IgD-negative memory B cell (primary cell): ENCODE measurements around the gene FBXO38. TPM values are rescaled to one million over a fixed set of nuclear protein-coding genes. Genes with fewer than 3 reads are reported as not detected.

ENCODE experiments used
- H3K27ac Mint-ChIP-seq, 3 donors: one replicate each; pipeline ENCODE4 v1.8.0; 2020 to 2022; ENCODE audit warnings: mild to moderate bottlenecking in 3 of 3, mixed read lengths in 3 of 3, moderate library complexity in 1 of 3
- H3K27me3 Mint-ChIP-seq: one replicate; pipeline ENCODE4 v1.8.0; 2021; ENCODE audit warnings: mixed read lengths
- H3K36me3 Mint-ChIP-seq: one replicate; pipeline ENCODE4 v1.8.0; 2020; ENCODE audit warnings: mild to moderate bottlenecking, mixed read lengths
- H3K4me1 Mint-ChIP-seq, 3 donors: one replicate each; pipeline ENCODE4 v1.8.0; 2020 to 2022; ENCODE audit warnings: mixed read lengths in 3 of 3, mild to moderate bottlenecking in 1 of 3
- H3K4me3 Mint-ChIP-seq, 4 donors: one replicate each; pipeline ENCODE4 v1.8.0; 2020 to 2022; ENCODE audit warnings: mild to moderate bottlenecking in 4 of 4, mixed read lengths in 4 of 4, moderate library complexity in 3 of 4
- H3K9me3 Mint-ChIP-seq, 3 donors: one replicate each; pipeline ENCODE4 v1.8.0; 2020 to 2021; ENCODE audit warnings: mixed read lengths in 3 of 3, mild to moderate bottlenecking in 1 of 3
- polyA plus RNA-seq: library from polyadenylated mRNA; unstranded; fragments of 300-500 nt; fragmentation: Illumina TruSeq; gene quantifications from one replicate; pipeline ENCODE4 v1.2.3, GENCODE V29; 2021

Gene FBXO38
- polyA plus RNA-seq, 1 donor from 2014 or later, result 20.1 TPM

DNA sequence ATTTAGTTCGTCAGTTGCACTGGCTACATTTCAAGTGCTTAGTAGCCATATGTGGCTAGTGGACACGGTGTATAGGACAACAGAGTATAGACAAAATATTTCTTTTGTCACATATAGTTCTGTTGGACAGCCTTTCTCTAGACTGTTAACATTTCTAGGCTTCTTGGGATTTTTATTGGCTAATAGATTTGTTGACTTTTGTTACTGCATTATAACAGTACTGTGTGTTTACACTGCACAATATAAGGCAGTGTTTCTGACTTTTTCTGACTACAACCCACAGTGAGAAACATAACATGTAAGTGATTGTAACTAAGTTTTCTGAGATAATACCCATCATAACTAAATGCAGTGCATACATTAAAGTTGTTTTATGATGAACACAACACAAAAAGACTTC is 11.3 kb downstream of the FBXO38 start:
- H3K27me3 Mint-ChIP-seq, result no peaks in the 10 kb centered on the region
- H3K27ac Mint-ChIP-seq, result no peak overlapping the region
- H3K9me3 Mint-ChIP-seq, result no peaks in the 10 kb centered on the region
- peaks cover 1% of the 10 kb centered on the region for H3K36me3 Mint-ChIP-seq
- H3K4me3 Mint-ChIP-seq, result no peak overlapping the region
- peaks cover 11 to 51% (median 15%) of the 10 kb centered on the region in 3 donors for H3K4me1 Mint-ChIP-seq

DNA sequence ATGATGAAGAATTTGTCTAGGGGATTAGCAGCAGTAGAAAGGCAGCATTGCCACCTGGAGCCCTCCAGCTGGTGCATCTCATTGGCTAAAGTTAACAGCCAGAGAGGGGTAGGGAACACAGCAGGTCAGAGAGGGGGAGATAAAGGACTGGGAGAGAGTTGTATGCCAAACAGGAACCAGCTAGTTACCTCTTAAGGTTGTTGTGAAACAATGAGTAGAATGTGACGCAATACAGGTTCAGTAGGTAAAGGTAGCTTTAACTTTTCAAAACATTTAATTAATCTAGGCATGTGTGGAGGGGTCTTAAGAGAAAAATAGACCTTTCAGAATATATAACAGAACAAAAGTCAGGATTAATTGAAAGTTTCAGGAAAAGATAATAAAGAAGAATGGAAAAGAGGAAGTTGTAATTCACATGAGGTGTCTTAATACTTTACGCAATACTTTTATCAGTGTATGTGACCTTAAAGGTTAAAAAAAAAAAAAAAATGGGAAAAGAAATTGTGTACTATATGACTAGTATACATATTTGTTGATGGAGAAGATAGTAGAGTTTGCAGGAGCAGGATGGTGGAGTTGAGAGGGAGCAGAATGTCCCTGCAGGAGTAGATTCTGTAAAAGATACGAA is 14.3 kb downstream of the FBXO38 start:
- H3K36me3 Mint-ChIP-seq, result peaks cover 4% of the 10 kb centered on the region
- H3K4me1 Mint-ChIP-seq, result peaks cover 13 to 49% (median 15%) of the 10 kb centered on the region in 3 donors
- no peaks in the 10 kb centered on the region for H3K27me3 Mint-ChIP-seq
- H3K9me3 Mint-ChIP-seq, result no peaks in the 10 kb centered on the region
- H3K4me3 Mint-ChIP-seq, result no peak overlapping the region
- H3K27ac Mint-ChIP-seq, result peak overlapping the region in 1 of 3 donors; percentile 72

DNA sequence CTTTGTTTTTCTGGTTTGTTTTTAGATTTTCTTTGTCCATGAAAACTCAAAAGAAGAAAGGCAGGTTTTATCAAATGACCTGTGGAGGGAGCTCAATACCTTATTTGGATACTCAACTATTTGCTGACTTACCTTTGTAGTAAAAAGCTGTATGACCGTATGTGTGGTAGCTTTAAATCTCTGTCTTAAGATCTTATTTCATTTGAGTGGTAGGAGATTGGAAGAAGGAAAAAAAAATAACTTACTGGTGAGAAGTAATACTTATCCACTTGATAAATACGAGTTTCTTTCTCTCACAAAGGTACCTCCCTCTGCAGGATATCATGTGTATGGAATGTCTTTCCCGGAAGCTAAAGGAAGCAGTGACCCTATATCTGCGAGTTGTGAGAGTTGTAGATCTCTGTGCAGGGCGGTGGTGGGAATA is 15.0 kb downstream of the FBXO38 start:
- Mint-ChIP-seq H3K4me1 (peaks cover 16 to 51% (median 18%) of the 10 kb centered on the region in 3 donors), H3K36me3 (peaks cover 4% of the 10 kb centered on the region), H3K27me3 (no peaks in the 10 kb centered on the region), H3K9me3 (no peaks in the 10 kb centered on the region), H3K27ac (no peak overlapping the region), H3K4me3 (no peak overlapping the region)

DNA sequence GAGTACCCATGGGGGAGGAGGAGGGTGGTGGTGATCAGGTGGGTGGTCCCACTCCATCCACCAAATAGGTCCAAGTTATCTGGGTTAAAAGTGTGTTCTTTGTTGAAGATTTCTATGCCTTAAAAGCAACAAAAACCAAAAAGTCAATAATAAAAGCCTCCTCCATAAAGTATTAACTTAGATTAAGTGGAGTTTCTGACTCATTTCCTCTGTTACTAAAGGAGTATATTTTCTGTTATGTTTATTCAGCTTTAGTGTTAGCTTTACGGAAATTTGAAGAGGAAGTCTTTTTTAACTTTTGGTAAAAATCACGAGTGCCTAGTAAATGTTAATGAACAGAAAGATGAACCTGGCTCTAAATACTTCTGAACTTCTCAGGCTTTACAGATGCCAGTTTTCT is 17.8 kb downstream of the FBXO38 start:
- H3K27me3 Mint-ChIP-seq, result no peaks in the 10 kb centered on the region
- H3K27ac Mint-ChIP-seq, result no peak overlapping the region
- peaks cover 15 to 52% (median 21%) of the 10 kb centered on the region in 3 donors for H3K4me1 Mint-ChIP-seq
- peaks cover 7% of the 10 kb centered on the region for H3K36me3 Mint-ChIP-seq
- no peak overlapping the region for H3K4me3 Mint-ChIP-seq
- no peaks in the 10 kb centered on the region for H3K9me3 Mint-ChIP-seq

DNA sequence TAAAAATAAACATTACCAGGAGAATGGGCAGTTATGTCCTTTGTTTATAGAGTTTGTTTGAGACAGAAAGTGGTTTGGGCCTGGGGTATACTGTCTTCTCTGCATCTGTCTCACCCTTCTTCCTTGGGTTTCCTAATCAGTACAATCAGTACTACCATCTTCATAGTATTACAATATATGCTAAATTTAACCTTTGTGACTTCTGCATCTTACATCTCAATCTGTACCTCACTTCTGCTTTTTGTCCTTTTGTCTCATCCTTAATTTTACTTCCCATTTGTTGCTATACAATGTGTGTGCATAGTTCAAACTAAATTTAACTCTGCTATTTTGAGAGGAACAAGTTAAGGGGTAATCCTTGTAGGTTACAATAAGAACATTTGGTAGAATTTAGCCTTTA is 19.6 kb downstream of the FBXO38 start:
- no peak overlapping the region for H3K4me3 Mint-ChIP-seq
- H3K27me3 Mint-ChIP-seq, result no peaks in the 10 kb centered on the region
- H3K4me1 Mint-ChIP-seq, result peaks cover 15 to 44% (median 19%) of the 10 kb centered on the region in 3 donors
- H3K9me3 Mint-ChIP-seq, result no peaks in the 10 kb centered on the region
- peaks cover 9% of the 10 kb centered on the region for H3K36me3 Mint-ChIP-seq
- peak overlapping the region in 1 of 3 donors; percentile 75 for H3K27ac Mint-ChIP-seq

DNA sequence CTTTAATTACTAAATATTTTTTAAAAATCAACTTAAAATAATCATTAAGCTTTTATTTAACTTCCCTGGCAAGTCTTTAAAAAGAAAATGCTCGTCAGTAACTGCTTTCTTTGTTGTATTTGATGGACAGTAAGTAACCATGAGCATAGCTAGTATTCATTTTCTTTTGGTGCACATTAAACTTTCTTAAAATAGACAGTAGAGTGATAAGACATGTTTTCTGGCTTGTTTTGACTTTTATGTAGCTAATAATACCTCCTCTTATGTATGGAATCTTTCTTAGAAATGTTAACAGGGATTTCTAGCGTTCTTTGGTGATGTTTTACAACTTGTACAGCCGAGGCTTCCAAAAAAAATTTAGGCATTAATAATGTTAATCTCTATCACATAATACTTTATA is 22.6 kb downstream of the FBXO38 start:
- H3K27ac Mint-ChIP-seq, result no peak overlapping the region
- H3K4me3 Mint-ChIP-seq, result no peak overlapping the region
- H3K9me3 Mint-ChIP-seq, result no peaks in the 10 kb centered on the region
- no peaks in the 10 kb centered on the region for H3K27me3 Mint-ChIP-seq
- peaks cover 7% of the 10 kb centered on the region for H3K36me3 Mint-ChIP-seq
- H3K4me1 Mint-ChIP-seq, result peaks cover 11 to 28% (median 14%) of the 10 kb centered on the region in 3 donors

DNA sequence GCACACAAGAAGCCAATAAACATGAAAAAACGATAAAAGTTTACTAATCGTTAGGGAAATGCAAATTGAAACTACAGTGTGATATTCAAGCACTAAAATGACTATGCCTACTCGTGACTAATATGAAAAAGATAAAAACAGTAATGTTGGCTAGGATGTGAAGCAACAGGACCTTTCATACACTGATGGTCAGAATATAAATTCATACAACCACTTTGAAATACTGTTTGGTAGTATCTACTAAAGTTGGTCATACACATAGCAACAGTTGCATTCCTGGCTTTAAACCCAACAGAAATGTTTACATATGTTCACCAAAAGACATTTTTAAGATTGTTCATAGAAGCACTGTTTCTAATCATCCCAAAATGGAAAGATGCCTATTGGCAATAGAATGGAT is 24.3 kb downstream of the FBXO38 start:
- H3K27ac Mint-ChIP-seq, result no peak overlapping the region
- H3K27me3 Mint-ChIP-seq, result no peaks in the 10 kb centered on the region
- H3K9me3 Mint-ChIP-seq, result no peaks in the 10 kb centered on the region
- H3K4me3 Mint-ChIP-seq, result no peak overlapping the region
- peaks cover 5 to 17% (median 10%) of the 10 kb centered on the region in 3 donors for H3K4me1 Mint-ChIP-seq
- peaks cover 5% of the 10 kb centered on the region for H3K36me3 Mint-ChIP-seq

DNA sequence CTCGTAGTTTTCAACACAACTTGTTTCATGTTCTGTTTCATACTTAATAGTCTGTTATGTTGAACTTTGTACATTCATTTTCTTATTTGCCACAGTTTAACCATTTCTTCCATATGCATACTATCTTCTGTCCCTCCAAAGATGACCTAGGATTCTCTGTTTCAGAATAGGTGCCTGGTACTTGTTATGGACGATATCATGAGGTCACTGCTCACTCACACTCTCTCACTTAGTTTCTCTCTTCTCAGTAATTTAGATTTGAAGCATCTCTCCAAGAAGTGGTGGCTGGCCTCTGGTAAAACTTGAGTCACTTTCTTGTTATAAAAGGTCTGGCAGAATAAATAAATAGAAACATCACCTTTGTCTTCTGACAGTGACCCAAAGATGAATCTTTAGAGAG is 28.4 kb downstream of the FBXO38 start:
- no peaks in the 10 kb centered on the region for H3K4me1 Mint-ChIP-seq
- no peaks in the 10 kb centered on the region for H3K27me3 Mint-ChIP-seq
- no peaks in the 10 kb centered on the region for H3K9me3 Mint-ChIP-seq
- H3K27ac Mint-ChIP-seq, result no peak overlapping the region
- no peak overlapping the region for H3K4me3 Mint-ChIP-seq
- peaks cover 2% of the 10 kb centered on the region for H3K36me3 Mint-ChIP-seq

DNA sequence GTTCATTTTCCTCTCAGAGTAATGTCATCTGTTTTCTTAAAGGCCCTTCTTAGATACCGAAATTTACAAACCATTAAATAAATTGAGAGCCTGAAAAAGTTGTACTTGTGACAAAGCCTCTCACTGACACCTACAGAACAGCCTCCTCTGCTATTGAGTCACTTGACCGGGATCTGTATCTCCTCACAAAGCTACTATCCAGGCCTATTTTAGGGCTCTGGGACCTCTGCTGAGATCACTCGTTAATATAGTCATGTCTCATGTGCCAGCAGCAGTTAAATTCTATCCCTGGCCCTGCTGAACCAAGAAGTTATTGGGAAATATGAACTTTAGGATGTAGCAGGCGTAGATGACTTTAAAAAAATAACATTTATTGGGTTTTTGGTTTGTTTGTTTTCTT is 31.1 kb downstream of the FBXO38 start:
- Mint-ChIP-seq H3K27me3 (no peaks in the 10 kb centered on the region), H3K4me1 (no peaks in the 10 kb centered on the region), H3K4me3 (no peak overlapping the region), H3K27ac (no peak overlapping the region), H3K9me3 (no peaks in the 10 kb centered on the region), H3K36me3 (no peaks in the 10 kb centered on the region)

DNA sequence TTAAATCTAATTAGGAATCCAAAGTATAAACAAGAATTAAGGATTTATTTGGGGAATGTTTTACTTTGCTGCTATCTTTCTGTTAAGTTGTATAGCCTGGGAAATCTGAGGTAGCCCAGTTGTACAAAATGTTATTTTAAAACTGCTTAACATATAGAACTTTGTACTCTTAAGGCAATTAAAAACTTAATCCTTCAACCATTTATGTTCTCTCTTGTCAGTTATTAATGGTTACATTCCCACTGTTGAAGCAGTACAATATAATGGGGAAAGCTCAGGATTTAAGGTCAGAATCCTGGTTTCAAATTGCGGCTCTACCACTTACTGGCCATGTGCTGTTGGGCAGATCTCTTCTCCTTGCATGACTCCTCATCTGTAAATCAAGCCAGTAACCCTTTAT is 32.7 kb downstream of the FBXO38 start:
- H3K4me1 Mint-ChIP-seq, result no peaks in the 10 kb centered on the region
- no peaks in the 10 kb centered on the region for H3K27me3 Mint-ChIP-seq
- H3K36me3 Mint-ChIP-seq, result no peaks in the 10 kb centered on the region
- no peaks in the 10 kb centered on the region for H3K9me3 Mint-ChIP-seq
- no peak overlapping the region for H3K4me3 Mint-ChIP-seq
- no peak overlapping the region for H3K27ac Mint-ChIP-seq

DNA sequence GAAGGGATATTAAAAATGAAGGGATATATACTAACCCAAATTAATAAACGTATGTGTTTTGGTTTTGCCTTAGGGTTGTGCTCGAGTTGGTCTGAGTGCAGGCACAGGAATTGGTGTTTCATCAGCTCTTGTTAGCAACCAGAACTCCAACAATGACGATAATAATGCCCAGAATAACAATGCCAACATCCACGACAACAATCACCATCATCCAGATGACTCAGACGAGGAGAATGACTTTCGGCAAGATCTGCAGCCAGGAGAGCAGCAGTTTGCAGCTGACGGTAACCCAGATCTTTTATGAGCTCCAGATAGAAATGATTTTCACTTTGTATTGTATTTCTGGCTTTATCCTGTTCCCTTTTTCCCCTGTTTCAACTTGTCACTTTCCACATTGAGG is 33.2 kb downstream of the FBXO38 start:
- Mint-ChIP-seq H3K4me1 (no peaks in the 10 kb centered on the region), H3K9me3 (no peaks in the 10 kb centered on the region), H3K27ac (no peak overlapping the region), H3K27me3 (no peaks in the 10 kb centered on the region), H3K36me3 (peaks cover 4% of the 10 kb centered on the region), H3K4me3 (no peak overlapping the region)

DNA sequence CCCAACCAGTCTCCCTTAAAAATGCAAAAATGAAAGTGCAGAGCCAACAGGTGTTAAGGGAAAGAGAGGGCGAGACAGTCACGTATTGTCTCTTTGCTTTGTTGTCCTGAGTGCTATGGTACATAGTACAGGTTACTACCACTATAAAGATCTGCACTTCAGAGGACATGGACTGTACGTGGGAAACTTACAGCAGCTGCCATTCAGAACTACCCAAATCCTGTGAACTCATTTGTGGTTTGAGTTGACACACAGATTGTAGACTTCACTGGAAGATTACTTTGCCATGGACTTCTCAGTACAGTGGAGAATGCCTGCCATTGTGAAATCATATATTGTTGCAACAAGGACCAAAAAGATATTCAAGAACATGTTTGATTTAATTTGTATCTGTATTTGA is 34.8 kb downstream of the FBXO38 start:
- Mint-ChIP-seq H3K4me3 (no peak overlapping the region), H3K4me1 (peaks cover 0 to under 1% (median 0%) of the 10 kb centered on the region in 3 donors), H3K27ac (no peak overlapping the region), H3K9me3 (no peaks in the 10 kb centered on the region), H3K36me3 (peaks cover 4% of the 10 kb centered on the region), H3K27me3 (no peaks in the 10 kb centered on the region)

DNA sequence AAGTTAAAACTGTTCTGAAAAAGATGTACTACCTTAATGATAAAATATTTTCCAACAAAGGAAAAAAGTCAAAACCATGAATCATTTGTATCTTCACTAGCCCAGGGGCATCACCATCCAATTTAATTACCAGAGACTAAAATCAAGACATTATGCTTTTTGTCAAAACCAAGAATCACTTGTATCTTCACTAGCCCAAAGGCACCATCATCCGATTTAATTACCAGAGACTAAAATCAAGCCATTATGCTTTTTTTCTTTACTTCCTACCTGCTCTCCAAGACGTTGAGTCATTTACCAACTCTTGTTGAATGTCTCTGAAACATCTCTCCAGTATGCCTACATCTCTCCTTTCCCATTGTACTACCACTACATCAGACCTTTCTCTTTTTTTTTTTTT is 37.9 kb downstream of the FBXO38 start:
- no peaks in the 10 kb centered on the region for H3K9me3 Mint-ChIP-seq
- H3K36me3 Mint-ChIP-seq, result peaks cover 10% of the 10 kb centered on the region
- no peak overlapping the region for H3K4me3 Mint-ChIP-seq
- no peaks in the 10 kb centered on the region for H3K27me3 Mint-ChIP-seq
- no peak overlapping the region for H3K27ac Mint-ChIP-seq
- H3K4me1 Mint-ChIP-seq, result peaks cover 0 to 2% (median 0%) of the 10 kb centered on the region in 3 donors

DNA sequence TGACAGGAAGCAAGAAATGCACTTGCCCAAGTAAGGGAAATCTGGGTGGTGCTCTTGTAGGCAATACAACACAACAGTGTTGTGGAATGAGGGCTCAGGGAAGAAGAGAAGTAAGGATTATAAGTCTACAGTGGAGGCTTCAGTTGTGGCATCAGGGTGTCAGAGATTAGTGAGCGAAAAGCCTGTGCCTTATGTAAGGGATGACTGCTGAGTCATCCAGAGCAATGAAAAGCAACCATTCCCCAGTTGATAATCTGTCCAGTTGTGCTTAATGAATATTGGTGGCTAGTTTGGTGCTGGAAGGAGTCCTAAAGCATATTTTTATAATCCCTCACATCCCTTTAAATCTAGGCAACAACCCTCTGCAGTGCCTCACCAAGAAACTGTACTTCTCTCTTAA is 42.0 kb downstream of the FBXO38 start:
- Mint-ChIP-seq H3K27me3 (no peaks in the 10 kb centered on the region), H3K4me1 (peaks cover 0 to 4% (median 3%) of the 10 kb centered on the region in 3 donors), H3K36me3 (peaks cover 10% of the 10 kb centered on the region), H3K9me3 (no peaks in the 10 kb centered on the region), H3K27ac (peak overlapping the region in 1 of 3 donors; percentile 23), H3K4me3 (no peak overlapping the region)

DNA sequence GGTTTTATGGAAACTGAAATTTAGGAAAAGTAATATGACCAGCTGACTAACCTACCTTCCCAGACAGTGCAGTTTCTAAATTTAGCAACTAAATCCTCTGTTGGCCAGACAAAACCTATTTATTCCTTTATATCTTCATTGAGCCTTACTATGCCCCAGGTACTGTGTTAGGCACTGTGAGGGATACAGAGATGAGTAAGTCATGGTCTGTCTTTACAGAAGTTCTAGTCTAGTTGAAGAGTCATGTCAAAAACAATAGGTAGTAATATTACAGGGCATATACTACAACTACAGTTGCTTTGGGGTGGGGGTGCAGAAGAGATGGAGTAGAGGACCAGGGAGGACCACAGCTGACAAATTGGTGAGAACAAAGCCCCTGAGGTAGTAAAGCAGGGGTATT is 42.8 kb downstream of the FBXO38 start:
- H3K9me3 Mint-ChIP-seq, result no peaks in the 10 kb centered on the region
- no peak overlapping the region for H3K27ac Mint-ChIP-seq
- peaks cover 0 to 4% (median 4%) of the 10 kb centered on the region in 3 donors for H3K4me1 Mint-ChIP-seq
- no peak overlapping the region for H3K4me3 Mint-ChIP-seq
- H3K27me3 Mint-ChIP-seq, result no peaks in the 10 kb centered on the region
- peaks cover 10% of the 10 kb centered on the region for H3K36me3 Mint-ChIP-seq

DNA sequence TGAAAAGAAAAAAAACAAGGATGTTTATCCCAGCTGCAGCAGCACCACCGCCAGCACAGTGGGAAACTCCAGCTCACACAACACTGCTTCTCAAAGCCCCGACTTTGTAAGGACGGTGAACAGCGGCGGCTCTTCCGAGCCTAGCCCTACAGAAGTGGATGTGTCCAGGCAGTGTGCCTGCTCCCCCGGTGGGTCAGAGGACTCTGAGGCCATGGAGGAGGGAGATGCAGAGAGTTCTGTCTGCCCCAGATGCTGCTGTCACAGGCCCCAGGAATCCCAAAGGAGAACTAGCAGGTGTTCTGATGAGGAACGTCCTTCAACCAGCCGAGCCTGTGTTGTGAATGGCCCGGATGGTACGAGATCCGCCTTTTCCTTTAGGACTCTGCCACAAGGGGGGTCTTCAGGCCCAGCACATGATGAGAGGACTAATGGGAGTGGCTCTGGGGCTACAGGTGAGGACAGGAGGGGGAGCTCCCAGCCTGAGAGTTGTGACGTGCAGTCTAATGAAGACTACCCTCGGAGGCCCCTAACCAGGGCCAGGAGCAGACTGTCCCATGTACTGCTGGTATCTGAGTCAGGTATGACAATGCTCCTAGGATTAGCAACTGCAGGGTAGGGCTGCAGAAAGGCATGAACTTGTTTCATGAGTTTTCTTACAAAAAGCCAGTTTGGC is 43.7 kb downstream of the FBXO38 start:
- Mint-ChIP-seq H3K4me3 (no peak overlapping the region), H3K36me3 (peaks cover 6% of the 10 kb centered on the region), H3K9me3 (no peaks in the 10 kb centered on the region), H3K27me3 (no peaks in the 10 kb centered on the region), H3K27ac (no peak overlapping the region), H3K4me1 (peaks cover 0 to 4% (median 4%) of the 10 kb centered on the region in 3 donors)
